ENCODE data around the gene C1QTNF12. TPM values are rescaled to one million over a fixed set of nuclear protein-coding genes. Genes with fewer than 3 reads are reported as not detected.

C1QTNF12 gene
- polyA plus RNA-seq, 1 of the 3 experiments (the other 2 are of a cell fraction) = 0.59 TPM

DNA sequence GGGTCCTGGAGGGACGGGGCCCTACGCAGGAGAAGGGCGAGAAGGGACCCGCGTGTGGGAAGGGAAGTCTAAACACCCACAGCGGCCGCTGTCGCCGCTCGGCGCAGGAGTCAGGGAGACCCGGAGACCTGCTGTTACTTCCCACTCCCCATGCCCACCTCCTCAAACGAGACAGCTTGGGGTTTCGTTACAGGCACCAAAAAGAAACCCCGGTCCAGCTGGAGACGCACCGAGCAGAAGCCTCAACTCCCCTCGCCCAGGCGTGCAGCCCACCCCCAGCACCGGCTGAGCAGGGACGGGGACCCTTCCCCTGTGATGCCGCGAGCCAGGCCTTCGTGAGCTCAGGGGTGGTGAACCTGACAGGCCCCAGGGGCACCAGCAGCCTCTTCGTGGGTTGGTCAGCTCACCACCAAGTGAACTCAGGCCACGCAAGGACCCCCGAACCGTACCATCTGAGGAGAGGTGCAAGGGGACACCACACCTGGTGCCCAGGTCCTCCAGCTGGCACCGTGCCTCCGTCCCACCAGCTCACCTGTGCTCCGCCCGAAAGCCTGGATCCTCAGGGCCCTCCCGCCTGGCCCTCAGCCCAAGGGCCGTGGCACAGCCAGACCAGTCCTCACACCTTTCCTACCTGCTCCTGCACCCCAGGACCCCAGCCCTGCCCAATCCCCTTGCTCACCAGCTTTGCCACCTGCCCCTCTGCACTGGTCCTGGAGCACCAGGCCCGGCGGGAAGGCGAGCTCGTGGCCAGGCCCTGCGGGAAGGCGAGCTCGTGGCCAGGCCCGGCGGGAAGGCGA, 19.8 kb downstream of the C1QTNF12 start:
- ChIA-PET CTCF (interaction anchor here (1.2 to 7.4 kb wide), 2 partner anchors 104 to 244 kb away, joined by 3 to 37 read pairs; no protein-coding TSS in a partner anchor), POLR2A (no interaction called here)
- Histone ChIP-seq H3K9ac (no peak overlapping the region), H3K4me1 (ENCODE audit: control insufficient read depth in 1 of 2, insufficient read depth in 2 of 2, low read depth in 1 of 2, low read length in 1 of 2) (peaks cover 0 to 5% of the 10 kb centered on the region in 2 experiments; a peak in 1 of 4 replicates), H3F3A (replicated peaks; ENCODE audit: insufficient read depth) (peaks cover 7% of the 10 kb centered on the region), H3K27me3 (ENCODE audit: insufficient read depth) (no peaks in the 10 kb centered on the region), H3K9me3 (no peaks in the 10 kb centered on the region), H3K79me2 (ENCODE audit: insufficient read depth) (peaks cover 49% of the 10 kb centered on the region), H3K27ac (ENCODE audit: low read depth in 2 of 2, low read length in 1 of 2) (no peak overlapping the region), H2AFZ (ENCODE audit: low read depth) (no peak overlapping the region), H3K9me2 (no peaks in the 10 kb centered on the region), H3K4me2 (no peak overlapping the region), H3K4me3 (ENCODE audit: low read depth in 2 of 2, low read length in 1 of 2) (no peak overlapping the region), H4K20me1 (ENCODE audit: insufficient read depth) (peaks cover 13% of the 10 kb centered on the region; the same call in 1 of the 2 replicates), H3K36me3 (replicated peaks in 1 of 2; ENCODE audit: control insufficient read depth in 1 of 2, insufficient read depth in 2 of 2, low read length in 1 of 2) (peaks cover 0 to 33% of the 10 kb centered on the region in 2 experiments)
- TF ChIP-seq TCF12 (IDR thresholded peaks at IDR 0.05) (no peak), SMC3 (IDR thresholded peaks at IDR 0.05; ENCODE audit: low read depth, low read length) (no peak), RFX5 (IDR thresholded peaks at IDR 0.05; ENCODE audit: low read length) (no peak), EZH2phosphoT487 (IDR thresholded peaks at IDR 0.05; ENCODE audit: borderline replicate concordance, low read depth) (no peak), FOXJ3 (CRISPR knock-in tag; IDR thresholded peaks at IDR 0.05) (no peak), EP300 (IDR thresholded peaks at IDR 0.05; ENCODE audit: borderline replicate concordance in 1 of 2, low read depth in 1 of 2, low read length in 1 of 2) (no peak), POLR2AphosphoS5 (IDR thresholded peaks at IDR 0.05; ENCODE audit: low read depth, low read length) (no peak)
- TF ChIP-seq, protein P1, sequence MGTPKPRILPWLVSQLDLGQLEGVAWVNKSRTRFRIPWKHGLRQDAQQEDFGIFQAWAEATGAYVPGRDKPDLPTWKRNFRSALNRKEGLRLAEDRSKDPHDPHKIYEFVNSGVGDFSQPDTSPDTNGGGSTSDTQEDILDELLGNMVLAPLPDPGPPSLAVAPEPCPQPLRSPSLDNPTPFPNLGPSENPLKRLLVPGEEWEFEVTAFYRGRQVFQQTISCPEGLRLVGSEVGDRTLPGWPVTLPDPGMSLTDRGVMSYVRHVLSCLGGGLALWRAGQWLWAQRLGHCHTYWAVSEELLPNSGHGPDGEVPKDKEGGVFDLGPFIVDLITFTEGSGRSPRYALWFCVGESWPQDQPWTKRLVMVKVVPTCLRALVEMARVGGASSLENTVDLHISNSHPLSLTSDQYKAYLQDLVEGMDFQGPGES (IDR thresholded peaks at IDR 0.05; ENCODE audit: low read depth, low read length) = no peak
- TF ChIP-seq, protein P2, sequence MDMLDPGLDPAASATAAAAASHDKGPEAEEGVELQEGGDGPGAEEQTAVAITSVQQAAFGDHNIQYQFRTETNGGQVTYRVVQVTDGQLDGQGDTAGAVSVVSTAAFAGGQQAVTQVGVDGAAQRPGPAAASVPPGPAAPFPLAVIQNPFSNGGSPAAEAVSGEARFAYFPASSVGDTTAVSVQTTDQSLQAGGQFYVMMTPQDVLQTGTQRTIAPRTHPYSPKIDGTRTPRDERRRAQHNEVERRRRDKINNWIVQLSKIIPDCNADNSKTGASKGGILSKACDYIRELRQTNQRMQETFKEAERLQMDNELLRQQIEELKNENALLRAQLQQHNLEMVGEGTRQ (IDR thresholded peaks at IDR 0.05; ENCODE audit: borderline replicate concordance, low read depth, low read length) = no peak
- TF ChIP-seq, protein P3, sequence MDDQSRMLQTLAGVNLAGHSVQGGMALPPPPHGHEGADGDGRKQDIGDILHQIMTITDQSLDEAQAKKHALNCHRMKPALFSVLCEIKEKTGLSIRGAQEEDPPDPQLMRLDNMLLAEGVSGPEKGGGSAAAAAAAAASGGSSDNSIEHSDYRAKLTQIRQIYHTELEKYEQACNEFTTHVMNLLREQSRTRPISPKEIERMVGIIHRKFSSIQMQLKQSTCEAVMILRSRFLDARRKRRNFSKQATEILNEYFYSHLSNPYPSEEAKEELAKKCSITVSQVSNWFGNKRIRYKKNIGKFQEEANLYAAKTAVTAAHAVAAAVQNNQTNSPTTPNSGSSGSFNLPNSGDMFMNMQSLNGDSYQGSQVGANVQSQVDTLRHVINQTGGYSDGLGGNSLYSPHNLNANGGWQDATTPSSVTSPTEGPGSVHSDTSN (IDR thresholded peaks at IDR 0.05) = no peak
- no peak for DNase-seq
- 95% methylated on average over 19 of the region's 44 CpGs for WGBS (ENCODE audit: low lambda C conversion rate)

DNA sequence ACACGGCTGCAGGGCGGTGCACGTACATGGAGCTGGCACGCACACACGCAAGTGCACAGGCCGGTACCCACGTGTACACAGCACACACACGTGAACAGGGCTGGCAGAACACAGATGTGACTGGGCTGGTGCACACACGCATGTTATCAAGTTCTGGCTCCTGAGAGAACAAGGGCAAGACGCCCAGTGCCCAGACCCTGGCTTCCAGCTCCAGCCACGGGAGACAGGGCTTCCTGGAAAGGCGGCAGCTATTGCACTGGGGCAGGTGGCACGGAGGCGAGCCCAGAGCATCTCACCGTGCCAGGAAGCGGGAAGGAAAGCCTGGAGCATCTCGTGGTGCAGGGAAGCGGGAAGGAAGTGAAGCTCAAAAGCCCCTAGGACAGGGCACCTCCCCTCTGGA, 20.6 kb downstream of the C1QTNF12 start:
- WGBS (ENCODE audit: low lambda C conversion rate) = 95% methylated on average over 9 of the region's 18 CpGs
- Histone ChIP-seq H3K4me1 (ENCODE audit: control insufficient read depth in 1 of 2, insufficient read depth in 2 of 2, low read depth in 1 of 2, low read length in 1 of 2) (peaks cover 0 to 5% of the 10 kb centered on the region in 2 experiments; a peak in 1 of 4 replicates), H3K9me2 (no peaks in the 10 kb centered on the region), H3K4me2 (no peak overlapping the region), H2AFZ (ENCODE audit: low read depth) (no peak overlapping the region), H3K27me3 (ENCODE audit: insufficient read depth) (no peaks in the 10 kb centered on the region), H3K4me3 (ENCODE audit: low read depth in 2 of 2, low read length in 1 of 2) (no peak overlapping the region), H3K9ac (no peak overlapping the region), H3K9me3 (no peaks in the 10 kb centered on the region), H4K20me1 (ENCODE audit: insufficient read depth) (peaks cover 13% of the 10 kb centered on the region; the same call in 1 of the 2 replicates), H3F3A (replicated peaks; ENCODE audit: insufficient read depth) (peaks cover 2% of the 10 kb centered on the region), H3K79me2 (ENCODE audit: insufficient read depth) (peaks cover 44% of the 10 kb centered on the region), H3K27ac (ENCODE audit: low read depth in 2 of 2, low read length in 1 of 2) (no peak overlapping the region), H3K36me3 (replicated peaks in 1 of 2; ENCODE audit: control insufficient read depth in 1 of 2, insufficient read depth in 2 of 2, low read length in 1 of 2) (peaks cover 0 to 38% of the 10 kb centered on the region in 2 experiments)
- TF ChIP-seq, protein P2 (IDR thresholded peaks at IDR 0.05; ENCODE audit: borderline replicate concordance, low read depth, low read length) = no peak
- no peak for DNase-seq
- ChIA-PET POLR2A (no interaction called here), CTCF (interaction anchor here (1.2 to 7.4 kb wide), 2 partner anchors 104 to 243 kb away, joined by 3 to 37 read pairs; no protein-coding TSS in a partner anchor)

Data from SK-N-SH (cell line).